HL-60 (cell line): ENCODE data around the gene BAIAP2.

Experiments used
- DNase-seq, 2 experiments: peaks; one replicate each; pipeline ENCODE4 v3.0.0-alpha.2; 2010 to 2020; ENCODE audit warnings: low read depth in 1 of 2, low spot score in 1 of 2
- H3K27ac ChIP-seq: fragments of 250-450 bp; sonication (Bioruptor Pico); replicated peaks from 2 replicates; pipeline ENCODE4 v1.5.1; 2020; ENCODE audit warnings: mild to moderate bottlenecking, moderate library complexity
- H3K27me3 ChIP-seq: fragments of 250-450 bp; sonication (Bioruptor Pico); 2 replicates; pipeline ENCODE4 v1.5.1; 2021; ENCODE audit warnings: mild to moderate bottlenecking, moderate library complexity; ENCODE audit not compliant: insufficient read depth, poor library complexity, severe bottlenecking
- H3K4me3 ChIP-seq: replicated peaks from 2 replicates; pipeline ENCODE4 v1.5.1; 2011; ENCODE audit warnings: mild to moderate bottlenecking, control low read depth, low read length; ENCODE audit not compliant: insufficient read depth
- GABPA ChIP-seq: IDR thresholded peaks from 2 replicates; pipeline ENCODE4 v1.6.1; 2012; ENCODE audit warnings: low read depth
- POLR2AphosphoS5 ChIP-seq: IDR thresholded peaks from 2 replicates; pipeline ENCODE4 v1.6.1; 2012; ENCODE audit warnings: low read depth
- SPI1 ChIP-seq: IDR thresholded peaks from 2 replicates; pipeline ENCODE4 v1.6.1; 2012; ENCODE audit warnings: low read depth, mild to moderate bottlenecking, borderline replicate concordance
- TF ChIP-seq, protein P1 (sequence below): IDR thresholded peaks from 2 replicates; pipeline ENCODE4 v1.6.1; 2012; ENCODE audit warnings: low read depth; ENCODE audit not compliant: insufficient replicate concordance
- TF ChIP-seq, protein P2 (sequence below): IDR thresholded peaks from one replicate; pipeline ENCODE4 v1.5.1; 2011; ENCODE audit warnings: low read length, control low read depth, inconsistent platforms; ENCODE audit not compliant: insufficient read depth

Gene BAIAP2

DNA sequence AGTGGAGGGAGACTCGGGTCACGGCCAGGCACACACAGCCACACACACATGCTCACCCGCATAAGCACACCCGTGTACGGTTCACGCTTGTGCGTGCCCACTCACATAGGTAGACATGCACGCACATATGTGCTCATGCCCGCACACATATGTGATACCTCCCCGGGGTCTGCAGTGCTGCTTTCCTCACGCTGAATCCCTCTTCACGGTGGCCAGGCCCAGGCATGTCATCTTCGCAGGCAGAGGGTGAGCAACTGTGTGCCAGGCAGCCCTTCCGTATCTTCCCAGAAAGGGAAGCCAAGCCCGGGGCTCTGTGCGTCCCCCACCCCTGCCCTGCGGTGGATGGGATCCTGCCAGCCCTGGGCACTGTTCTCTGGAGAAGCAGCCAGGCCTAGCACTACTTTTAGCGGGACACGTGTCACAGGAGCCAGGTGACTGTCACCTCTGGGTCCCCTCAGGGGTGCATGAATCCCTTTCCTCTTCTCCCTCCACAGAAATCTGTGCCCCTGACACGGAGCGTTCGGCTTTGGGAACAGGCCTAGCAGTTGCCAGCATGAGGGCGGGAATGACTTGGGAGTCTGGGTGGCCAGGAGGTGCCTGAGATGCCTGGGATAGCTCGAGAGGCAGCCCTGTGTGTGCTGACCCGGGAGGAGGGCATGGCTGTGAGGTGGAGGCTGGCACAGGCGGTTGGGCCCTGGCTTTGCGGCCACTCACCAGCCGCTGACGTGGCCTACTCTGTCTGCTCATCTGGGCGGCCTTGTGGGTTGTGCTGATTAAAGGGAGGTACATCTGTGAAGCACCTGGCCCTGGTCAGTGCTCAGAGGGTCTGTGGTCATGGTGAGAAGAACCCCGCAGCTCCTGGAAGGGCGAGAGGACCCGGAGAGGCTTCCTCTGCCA is 47.5 kb downstream of the BAIAP2 start:
- TF ChIP-seq, protein P1, sequence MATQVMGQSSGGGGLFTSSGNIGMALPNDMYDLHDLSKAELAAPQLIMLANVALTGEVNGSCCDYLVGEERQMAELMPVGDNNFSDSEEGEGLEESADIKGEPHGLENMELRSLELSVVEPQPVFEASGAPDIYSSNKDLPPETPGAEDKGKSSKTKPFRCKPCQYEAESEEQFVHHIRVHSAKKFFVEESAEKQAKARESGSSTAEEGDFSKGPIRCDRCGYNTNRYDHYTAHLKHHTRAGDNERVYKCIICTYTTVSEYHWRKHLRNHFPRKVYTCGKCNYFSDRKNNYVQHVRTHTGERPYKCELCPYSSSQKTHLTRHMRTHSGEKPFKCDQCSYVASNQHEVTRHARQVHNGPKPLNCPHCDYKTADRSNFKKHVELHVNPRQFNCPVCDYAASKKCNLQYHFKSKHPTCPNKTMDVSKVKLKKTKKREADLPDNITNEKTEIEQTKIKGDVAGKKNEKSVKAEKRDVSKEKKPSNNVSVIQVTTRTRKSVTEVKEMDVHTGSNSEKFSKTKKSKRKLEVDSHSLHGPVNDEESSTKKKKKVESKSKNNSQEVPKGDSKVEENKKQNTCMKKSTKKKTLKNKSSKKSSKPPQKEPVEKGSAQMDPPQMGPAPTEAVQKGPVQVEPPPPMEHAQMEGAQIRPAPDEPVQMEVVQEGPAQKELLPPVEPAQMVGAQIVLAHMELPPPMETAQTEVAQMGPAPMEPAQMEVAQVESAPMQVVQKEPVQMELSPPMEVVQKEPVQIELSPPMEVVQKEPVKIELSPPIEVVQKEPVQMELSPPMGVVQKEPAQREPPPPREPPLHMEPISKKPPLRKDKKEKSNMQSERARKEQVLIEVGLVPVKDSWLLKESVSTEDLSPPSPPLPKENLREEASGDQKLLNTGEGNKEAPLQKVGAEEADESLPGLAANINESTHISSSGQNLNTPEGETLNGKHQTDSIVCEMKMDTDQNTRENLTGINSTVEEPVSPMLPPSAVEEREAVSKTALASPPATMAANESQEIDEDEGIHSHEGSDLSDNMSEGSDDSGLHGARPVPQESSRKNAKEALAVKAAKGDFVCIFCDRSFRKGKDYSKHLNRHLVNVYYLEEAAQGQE: no peak
- no peak overlapping the region for H3K4me3 ChIP-seq
- H3K27ac ChIP-seq: no peak overlapping the region
- DNase-seq: no peak
- H3K27me3 ChIP-seq: no peaks in the 10 kb centered on the region

DNA sequence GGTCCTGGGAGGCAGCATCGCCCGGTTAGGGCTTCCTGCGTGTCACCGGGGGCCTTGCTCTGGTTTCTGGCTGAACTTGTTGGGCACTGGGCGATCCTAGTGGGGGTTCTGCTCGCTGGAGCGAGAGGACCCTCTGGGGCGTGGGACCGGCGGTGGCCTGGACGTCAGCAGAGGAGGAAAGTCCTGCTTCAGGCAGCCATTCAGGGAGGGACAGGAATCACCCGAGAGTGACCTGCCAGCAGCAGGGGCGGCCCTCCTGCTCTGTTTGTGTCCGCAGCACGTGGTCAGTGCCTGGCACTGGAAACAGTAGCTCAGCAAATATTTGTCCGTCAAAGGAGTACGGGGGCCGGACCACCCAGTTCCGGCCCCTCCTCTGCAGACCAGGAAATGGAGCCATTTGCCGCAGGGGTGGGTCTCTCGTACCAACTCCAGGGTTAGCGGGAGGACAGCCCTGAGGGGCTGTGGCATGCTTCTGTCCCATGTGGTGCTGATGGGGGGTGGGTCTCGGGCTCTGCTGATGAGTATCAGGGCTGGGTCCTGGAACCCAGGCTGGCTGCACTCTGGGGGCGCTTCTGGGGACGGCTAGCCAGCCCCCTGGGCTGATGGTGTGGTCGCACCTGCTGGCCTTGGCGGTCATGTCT is 48.3 kb downstream of the BAIAP2 start:
- H3K27ac ChIP-seq: no peak overlapping the region
- no peak overlapping the region for H3K4me3 ChIP-seq
- TF ChIP-seq GABPA (no peak), SPI1 (no peak), POLR2AphosphoS5 (no peak)
- TF ChIP-seq, protein P2, sequence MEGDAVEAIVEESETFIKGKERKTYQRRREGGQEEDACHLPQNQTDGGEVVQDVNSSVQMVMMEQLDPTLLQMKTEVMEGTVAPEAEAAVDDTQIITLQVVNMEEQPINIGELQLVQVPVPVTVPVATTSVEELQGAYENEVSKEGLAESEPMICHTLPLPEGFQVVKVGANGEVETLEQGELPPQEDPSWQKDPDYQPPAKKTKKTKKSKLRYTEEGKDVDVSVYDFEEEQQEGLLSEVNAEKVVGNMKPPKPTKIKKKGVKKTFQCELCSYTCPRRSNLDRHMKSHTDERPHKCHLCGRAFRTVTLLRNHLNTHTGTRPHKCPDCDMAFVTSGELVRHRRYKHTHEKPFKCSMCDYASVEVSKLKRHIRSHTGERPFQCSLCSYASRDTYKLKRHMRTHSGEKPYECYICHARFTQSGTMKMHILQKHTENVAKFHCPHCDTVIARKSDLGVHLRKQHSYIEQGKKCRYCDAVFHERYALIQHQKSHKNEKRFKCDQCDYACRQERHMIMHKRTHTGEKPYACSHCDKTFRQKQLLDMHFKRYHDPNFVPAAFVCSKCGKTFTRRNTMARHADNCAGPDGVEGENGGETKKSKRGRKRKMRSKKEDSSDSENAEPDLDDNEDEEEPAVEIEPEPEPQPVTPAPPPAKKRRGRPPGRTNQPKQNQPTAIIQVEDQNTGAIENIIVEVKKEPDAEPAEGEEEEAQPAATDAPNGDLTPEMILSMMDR: no peak
- TF ChIP-seq, protein P1: no peak
- no peak for DNase-seq
- H3K27me3 ChIP-seq: no peaks in the 10 kb centered on the region

DNA sequence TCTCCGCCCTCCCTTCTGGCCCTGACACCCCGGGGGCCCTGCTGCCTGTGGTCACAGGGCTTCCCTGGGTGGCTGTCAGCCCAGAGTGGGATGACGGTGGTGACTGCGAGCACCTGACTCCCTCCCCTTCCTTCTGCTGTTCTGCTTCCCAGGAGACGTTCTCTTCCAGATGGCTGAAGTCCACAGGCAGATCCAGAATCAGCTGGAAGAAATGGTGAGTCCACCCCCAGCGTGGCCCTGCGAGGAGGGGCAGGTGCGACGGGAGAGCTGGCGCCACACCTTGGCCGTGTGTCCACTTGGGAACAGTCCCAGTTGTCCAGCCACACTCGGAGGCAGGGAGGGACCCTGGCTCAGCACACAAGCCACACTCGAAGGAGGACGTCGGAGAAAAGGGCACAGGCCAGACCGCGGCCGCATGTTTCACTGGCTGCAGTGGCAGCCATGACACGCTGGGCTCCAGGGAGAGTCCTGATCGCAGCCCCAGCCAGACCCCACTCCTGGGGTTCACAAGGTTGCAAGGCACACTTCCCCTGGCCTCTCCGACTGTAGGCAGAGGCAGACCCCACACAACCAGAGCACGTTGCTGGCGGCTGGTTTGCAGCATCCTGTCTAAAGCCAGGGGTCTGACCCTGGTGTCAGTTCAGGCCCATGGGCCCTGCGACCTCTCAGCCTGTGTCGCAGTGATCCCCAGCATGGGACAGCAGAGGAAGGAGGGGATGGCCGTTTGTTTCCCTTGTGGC is 49.9 kb downstream of the BAIAP2 start:
- H3K27me3 ChIP-seq: no peaks in the 10 kb centered on the region
- no peak overlapping the region for H3K4me3 ChIP-seq
- DNase-seq: no peak
- TF ChIP-seq SPI1: no peak
- no peak for TF ChIP-seq GABPA
- TF ChIP-seq, protein P1: no peak
- TF ChIP-seq, protein P2: no peak
- TF ChIP-seq POLR2AphosphoS5: no peak
- H3K27ac ChIP-seq: no peak overlapping the region
